Measurements from ENCODE around the gene SOWAHC.
A peak's percentile ranks its signal among the peaks of the same experiment; 100 is the strongest.

DNA sequence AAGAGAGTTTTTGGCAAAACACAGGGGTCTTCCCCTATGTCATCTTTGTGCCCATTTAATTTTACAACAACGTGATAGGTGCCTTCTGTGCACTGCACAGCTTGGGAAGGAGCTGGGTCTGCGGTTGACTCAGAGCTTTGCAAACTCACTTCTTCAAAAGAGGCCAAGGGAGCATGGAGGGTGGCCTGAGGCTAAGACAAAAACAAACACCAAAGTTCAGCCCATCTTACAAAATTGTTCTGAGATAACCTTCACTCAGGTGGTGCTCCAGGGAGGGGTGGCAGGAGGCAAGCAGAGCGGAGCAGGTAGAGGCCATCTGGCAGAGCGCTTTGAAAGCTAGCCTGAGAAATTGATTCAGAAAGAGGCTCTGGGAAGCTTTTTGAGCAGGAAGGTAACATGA is 9.8 kb downstream of the SOWAHC start:
- TF ChIP-seq FOXK2 (IDR thresholded peaks at IDR 0.05) (no peak), NBN (conservative IDR thresholded peaks at IDR 0.05) (no peak), FOXM1 (CRISPR knock-in tag; IDR thresholded peaks at IDR 0.05) (no peak), ARNT (IDR thresholded peaks at IDR 0.05) (no peak), ARHGAP35 (CRISPR knock-in tag; IDR thresholded peaks at IDR 0.05; ENCODE audit: borderline replicate concordance) (no peak)
- TF ChIP-seq, protein P1, sequence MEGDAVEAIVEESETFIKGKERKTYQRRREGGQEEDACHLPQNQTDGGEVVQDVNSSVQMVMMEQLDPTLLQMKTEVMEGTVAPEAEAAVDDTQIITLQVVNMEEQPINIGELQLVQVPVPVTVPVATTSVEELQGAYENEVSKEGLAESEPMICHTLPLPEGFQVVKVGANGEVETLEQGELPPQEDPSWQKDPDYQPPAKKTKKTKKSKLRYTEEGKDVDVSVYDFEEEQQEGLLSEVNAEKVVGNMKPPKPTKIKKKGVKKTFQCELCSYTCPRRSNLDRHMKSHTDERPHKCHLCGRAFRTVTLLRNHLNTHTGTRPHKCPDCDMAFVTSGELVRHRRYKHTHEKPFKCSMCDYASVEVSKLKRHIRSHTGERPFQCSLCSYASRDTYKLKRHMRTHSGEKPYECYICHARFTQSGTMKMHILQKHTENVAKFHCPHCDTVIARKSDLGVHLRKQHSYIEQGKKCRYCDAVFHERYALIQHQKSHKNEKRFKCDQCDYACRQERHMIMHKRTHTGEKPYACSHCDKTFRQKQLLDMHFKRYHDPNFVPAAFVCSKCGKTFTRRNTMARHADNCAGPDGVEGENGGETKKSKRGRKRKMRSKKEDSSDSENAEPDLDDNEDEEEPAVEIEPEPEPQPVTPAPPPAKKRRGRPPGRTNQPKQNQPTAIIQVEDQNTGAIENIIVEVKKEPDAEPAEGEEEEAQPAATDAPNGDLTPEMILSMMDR (CRISPR knock-in tag; IDR thresholded peaks at IDR 0.05) = 0 out of 2 replicates have a peak, but pooled peaks have one; percentile 5
